HPDE6-E6E7 (cell line): Measurements from ENCODE around the gene RRAD.
"Not testable (repeated sequence)": the region's sequence is repeated elsewhere in the genome, so short reads cannot be mapped to it uniquely, and the experiment has no call there.

Experiments
- DNase-seq: peaks from one replicate; pipeline ENCODE4 v3.0.0; 2011; ENCODE audit warnings: missing footprints; ENCODE audit errors: extremely low spot score

Gene RRAD, protein sequence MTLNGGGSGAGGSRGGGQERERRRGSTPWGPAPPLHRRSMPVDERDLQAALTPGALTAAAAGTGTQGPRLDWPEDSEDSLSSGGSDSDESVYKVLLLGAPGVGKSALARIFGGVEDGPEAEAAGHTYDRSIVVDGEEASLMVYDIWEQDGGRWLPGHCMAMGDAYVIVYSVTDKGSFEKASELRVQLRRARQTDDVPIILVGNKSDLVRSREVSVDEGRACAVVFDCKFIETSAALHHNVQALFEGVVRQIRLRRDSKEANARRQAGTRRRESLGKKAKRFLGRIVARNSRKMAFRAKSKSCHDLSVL

GRCh38 chr16:66925322-66925840 is at the start of gene RRAD:
Gene RRAD (minus strand): TSS chr16:66925535. CDS start chr16:66925179, 356 bp downstream.
- DNase-seq: no peak

DNA sequence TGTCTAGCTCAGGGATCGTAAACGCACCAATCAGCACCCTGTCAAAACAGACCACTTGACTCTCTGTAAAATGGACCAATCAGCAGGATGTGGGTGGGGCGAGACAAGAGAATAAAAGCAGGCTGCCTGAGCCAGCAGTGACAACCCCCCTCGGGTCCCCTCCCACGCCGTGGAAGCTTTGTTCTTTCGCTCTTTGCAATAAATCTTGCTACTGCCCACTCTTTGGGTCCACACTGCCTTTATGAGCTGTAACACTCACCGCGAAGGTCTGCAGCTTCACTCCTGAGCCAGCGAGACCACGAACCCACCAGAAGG is 49.6 kb upstream of the RRAD start:
- not testable (repeated sequence) for DNase-seq

DNA sequence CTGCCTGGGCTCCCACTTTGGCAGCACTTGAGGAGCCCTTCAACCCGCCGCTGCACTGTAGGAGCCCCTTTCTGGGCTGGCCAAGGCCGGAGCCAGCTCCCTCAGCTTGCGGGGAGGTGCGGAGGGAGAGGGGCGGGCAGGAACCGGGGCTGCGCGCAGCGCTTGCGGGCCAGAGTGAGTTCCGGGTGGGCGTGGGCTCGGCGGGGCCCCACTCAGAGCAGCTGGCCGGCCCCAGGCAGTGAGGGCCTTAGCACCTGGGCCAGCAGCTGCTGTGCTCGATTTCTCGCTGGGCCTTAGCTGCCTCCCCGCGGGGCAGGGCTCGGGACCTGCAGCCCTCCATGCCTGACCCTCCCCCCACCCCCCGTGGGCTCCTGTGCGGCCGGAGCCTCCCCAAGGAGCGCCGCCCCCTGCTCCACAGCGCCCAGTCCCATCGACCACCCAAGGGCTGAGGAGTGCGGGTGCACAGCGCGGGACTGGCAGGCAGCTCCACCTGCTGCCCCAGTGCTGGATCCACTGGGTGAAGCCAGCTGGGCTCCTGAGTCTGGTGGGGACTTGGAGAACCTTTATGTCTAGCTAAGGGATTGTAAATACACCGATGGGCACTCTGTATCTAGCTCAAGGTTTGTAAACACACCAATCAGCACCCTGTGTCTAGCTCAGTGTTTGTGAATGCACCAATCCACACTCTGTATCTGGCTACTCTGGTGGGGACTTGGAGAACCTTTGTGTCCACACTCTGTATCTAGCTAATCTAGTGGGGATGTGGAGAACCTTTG is 49.0 kb upstream of the RRAD start:
- DNase-seq: not testable (repeated sequence)

GRCh38 chr16:66973716-66974115 is 48.4 kb upstream of the RRAD start:
- DNase-seq: no peak

GRCh38 chr16:66972983-66973382 is 47.6 kb upstream of the RRAD start:
- DNase-seq: no peak

DNA sequence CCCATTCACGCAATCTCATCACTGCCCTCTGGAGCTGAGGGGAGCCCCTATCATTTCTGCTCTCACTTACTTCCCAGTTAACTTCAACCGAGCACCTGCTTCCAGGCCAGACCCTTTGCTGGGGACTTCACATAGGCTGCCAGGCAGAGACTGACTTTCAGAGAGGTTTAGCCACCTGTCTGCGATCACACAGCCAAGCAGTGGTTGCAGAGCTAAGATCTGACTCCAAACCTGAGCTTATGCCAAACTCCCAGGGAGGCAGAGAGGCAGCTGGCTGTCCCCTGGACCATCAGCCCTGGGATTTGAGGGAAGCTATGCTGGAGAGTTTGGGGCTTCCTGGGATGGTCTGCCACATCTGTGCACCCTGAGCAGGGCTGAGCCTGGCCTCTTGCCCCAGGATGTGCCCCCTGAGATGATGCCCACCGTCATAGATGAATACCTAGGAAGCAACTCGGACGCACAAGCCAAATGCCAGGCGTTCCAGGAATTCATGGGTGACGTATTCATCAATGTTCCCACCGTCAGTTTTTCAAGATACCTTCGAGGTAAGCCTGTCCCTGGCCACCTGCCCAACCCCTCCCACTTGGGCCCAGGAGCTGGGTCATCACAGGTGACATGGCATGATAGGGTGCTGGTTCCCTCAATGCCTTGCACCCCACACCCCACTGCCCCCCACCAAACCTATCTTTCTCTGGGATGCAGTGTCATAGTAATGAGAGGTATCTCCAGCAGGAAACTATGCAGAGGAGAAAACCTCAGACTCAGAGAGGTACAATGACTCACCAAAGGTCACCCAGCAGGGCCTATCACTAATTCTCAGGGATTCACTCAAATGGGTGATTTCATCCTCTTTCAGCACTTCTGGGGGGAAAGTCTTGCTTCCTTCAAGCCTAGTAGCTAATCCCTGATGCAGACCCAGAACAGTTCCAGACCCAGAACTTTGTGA is 45.7 kb upstream of the RRAD start:
- DNase-seq: peak; percentile 63

DNA sequence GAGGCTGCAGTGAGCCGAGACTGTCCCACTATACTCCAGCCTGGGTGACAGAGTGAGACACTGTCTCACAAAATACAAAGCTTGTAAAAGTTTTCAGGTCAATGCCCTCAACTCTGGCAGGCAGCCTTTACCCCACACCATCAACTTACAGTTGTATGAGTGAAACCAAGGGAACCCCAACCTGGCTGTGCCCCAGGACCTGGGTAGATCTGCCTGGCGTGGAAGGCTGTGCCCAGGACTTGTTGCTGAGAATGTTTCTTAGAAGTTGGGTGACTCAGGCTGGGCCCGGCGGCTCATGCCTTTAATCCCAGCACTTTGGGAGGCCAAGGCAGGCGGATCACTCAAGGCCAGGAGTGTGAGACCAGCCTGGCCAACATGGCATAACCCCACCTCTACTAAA is 43.5 kb upstream of the RRAD start:
- DNase-seq: no peak

- no peak for DNase-seq
Measured at GRCh38 chr16:66964049-66964448, 38.7 kb upstream of the RRAD start.

- no peak for DNase-seq
Measured at GRCh38 chr16:66961914-66962313, 36.6 kb upstream of the RRAD start.

GRCh38 chr16:66961065-66961744 is 35.9 kb upstream of the RRAD start, which contains the start of gene CES3:
Gene CES3 (plus strand): TSS chr16:66961266. CDS start chr16:66961308, 42 bp downstream.
- DNase-seq: peak; percentile 70

DNA sequence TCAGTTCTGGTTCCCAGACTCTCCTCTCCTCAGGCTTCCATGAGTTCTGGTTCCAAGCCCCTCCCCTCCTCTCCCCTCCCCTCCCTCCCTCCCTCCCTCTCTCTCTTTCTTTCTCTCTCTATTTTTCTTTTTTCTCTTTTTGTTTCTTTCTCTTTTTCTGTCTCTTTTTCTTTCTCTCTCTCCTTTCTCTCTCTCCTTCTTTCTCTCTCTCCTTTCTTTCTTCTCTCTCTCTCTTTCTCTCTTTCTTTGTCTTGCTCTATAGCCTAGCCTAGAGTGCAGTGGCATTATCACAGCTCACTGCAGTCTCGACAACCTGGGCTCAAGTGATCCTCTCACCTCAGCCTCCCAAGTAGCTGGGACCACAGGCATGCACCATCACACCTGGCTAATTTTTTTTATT is 34.9 kb upstream of the RRAD start:
- DNase-seq: no peak

DNA sequence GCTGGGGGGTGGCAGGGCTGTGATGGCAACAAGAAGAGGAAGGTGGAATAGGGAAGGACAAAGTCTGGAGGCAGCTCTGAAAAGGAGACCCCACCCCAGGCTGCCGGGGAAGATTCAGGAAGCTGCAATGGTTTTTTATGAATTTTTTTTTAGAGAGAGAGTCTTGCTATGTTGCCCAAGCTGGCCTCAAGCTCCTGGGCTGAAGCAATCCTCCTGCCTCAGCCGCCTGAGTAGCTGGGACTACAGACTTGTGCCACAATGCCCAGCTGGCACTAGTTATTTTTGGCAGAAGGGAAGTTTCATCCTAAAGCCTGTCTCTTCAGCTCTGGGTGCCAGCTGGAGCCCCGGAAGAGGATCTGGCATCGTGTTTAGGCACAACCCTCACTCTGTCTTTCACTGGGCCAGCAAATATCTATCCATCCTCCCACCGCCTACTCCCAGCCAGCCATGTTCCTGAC is 34.4 kb upstream of the RRAD start:
- DNase-seq: no peak

DNA sequence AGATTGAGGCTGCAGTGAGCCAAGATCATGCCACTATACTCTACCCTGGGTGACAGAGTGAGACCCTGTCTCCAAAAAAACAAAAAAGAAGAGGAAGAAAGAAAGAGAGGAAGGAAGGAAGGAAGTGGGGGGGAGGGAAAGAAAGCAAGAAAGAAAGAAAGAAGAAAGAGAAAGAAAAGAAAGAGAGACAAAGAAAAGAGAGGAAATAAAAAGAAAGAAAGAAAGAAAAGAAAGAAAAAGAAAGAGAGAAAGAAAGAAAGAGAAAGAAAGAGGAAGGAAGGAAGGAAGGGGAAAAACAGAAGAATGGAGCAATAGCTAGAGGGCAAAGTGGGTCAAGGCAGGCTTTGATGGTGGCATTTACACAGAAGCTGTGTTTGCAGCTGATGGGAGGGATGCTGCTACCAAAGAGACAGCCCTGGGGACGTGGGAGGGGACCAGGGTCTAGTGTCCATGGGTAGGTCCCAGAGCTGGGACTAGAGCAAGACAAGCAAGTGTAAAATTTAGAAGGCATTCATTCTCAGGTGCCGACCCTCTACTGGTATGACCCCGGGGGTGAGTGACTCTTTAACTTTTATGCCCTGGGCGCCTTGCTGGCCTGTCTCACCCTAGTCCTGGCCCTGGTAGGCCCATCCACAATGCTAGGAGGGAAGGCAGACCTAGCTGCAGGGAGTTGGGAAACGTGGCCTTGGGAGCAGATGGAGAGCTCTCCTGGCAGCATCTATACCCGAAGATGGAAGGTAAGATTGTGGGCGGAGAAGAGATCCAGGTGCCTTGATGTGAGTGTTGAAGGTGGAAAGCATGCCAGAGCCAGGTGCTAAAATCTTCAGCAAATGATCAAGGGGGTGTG is 33.7 kb upstream of the RRAD start:
- DNase-seq: no peak

- DNase-seq: not testable (repeated sequence)
Measured at GRCh38 chr16:66956154-66956457, 30.8 kb upstream of the RRAD start.

DNA sequence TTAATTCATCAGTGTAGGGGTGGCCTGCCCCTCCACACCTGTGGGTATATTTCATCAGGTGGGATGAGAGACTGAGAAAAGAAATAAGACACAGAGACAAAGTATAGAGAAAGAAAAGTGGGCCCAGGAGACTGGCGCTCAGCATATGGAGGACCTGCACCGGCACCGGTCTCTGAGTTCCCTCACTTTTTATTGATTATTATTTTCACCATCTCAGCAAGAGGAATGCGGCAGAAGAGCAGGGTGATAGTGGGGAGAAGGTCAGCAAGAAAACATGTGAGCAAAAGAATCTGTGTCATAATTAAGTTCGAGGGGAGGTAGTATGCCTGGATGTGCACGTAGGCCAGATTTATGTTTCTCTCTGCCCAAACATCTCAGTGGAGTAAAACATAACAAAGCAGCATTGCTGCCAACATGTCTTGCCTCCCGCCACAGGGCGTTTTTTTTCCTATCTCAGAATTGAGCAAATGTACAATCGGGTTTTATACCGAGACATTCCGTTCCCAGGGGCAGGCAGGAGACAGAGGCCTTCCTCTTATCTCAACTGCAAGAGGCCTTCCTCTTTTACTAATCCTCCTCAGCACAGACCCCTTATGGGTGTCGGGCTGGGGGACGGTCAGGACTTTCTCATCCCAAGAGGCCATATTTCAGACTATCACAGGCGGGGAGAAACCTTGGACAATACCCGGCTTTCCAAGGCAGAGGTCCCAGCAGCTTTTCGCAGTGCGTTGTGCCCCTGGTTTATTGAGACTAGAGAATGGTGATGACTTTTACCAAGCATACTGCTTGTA is 30.2 kb upstream of the RRAD start:
- DNase-seq: not testable (repeated sequence)

DNA sequence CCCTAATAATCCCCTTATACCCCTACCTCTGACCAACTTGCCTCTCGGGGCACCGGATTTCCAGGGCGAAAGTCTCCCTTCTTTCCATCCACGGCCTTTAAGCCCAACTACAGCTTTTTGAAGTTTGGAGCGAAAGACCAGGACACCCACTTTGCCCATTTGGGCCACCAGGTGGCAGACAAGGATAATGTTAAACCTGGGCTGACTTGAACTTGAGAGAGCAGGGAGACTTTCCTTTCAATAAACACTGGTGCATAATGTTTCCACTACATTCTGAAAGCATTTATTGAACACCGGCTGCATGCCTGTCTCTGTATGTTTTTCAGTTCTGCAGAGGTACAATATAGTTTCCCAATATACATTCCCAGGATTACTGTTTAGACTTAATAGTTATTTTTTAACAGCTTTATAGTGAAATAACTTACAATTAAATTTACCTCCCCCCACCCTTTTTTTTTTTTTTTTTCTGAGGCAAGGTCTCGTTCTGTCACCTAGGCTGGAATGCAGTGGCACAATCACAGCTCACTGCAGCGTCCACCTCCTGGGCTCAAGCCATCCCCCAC is 28.8 kb upstream of the RRAD start:
- peak; percentile 89 for DNase-seq

DNA sequence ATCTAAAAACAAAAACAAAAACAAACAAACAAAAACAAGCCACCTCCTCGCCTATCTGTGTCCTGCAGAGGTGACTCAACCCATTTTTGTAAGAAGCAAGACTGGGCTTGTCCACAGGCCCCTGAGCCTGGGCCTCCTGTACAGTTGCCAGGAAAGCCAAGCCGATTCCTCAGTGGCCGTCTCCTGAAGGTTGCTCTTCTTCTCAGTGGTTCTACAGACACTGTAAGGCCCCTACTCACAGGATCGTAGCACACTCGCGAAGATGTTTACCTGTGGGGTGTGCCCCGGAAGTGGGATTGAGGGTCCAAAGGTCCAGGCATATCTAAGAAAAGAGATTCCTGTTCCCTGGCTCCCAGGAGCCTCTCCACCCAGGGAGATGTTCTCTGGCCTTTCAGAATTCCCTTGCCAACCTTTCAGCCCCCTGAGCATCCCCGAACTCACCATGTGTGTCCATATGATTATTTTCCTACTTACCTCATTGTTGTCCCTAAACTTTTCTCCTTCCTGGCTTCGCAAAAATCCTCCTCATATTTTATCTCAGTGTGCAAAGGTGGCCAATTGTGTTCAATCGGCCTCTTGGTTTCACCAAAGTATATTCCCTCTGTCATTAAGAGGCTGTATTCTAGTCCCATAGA is 28.2 kb upstream of the RRAD start:
- peak; percentile 89 for DNase-seq

GRCh38 chr16:66952430-66953110 is 27.2 kb upstream of the RRAD start:
- DNase-seq: no peak
